HepG2 (cell line): Measurements from ENCODE around the gene PLXNA4.

ENCODE experiments used
- CTCF ChIP-seq: sonication (generic); formaldehyde crosslinking; IDR thresholded peaks from 2 replicates; pipeline ENCODE4 v1.5.0; 2020; ENCODE audit warnings: mild to moderate bottlenecking, missing genetic modification reagents, moderate library complexity
- ELF1 ChIP-seq: sonication (generic); formaldehyde crosslinking; IDR thresholded peaks from 2 replicates; pipeline ENCODE4 v1.4.0; 2020; ENCODE audit warnings: missing genetic modification reagents
- FOXK2 ChIP-seq: fragments of 450-650 bp; IDR thresholded peaks from 2 replicates; pipeline ENCODE4 v1.6.1; 2016
- MTF1 ChIP-seq: sonication (generic); formaldehyde crosslinking; IDR thresholded peaks from 2 replicates; pipeline ENCODE4 v1.5.0; 2020; ENCODE audit warnings: missing genetic modification reagents
- TF ChIP-seq, protein P1 (sequence below): sonication (generic); formaldehyde crosslinking; IDR thresholded peaks from 2 replicates; pipeline ENCODE4 v1.4.0; 2020; ENCODE audit warnings: mild to moderate bottlenecking, missing genetic modification reagents

DNA sequence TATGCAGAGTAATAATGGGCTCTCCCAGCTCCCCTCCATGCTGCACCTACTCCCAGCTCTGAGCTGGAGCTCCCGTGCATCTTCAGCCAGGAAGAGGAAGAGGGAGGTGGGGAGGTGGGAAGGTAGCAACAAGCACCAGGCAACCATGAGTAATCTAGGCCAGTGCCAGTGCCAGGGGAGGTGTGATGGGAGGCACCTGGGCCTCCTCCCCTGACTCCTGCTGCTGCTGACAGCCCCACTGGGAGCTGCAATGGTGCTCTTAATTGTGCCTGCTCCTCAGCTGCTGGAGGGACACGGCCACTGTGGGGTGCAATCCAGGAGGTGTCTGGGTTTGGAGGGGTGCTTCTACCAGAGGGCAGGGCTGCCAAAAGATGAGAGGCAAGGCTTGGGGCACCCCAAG is 243.0 kb downstream of the PLXNA4 start:
- no peak for TF ChIP-seq FOXK2
- TF ChIP-seq CTCF (CRISPR knock-in tag): no peak
- no peak for TF ChIP-seq ELF1 (CRISPR knock-in tag)
- TF ChIP-seq, protein P1, sequence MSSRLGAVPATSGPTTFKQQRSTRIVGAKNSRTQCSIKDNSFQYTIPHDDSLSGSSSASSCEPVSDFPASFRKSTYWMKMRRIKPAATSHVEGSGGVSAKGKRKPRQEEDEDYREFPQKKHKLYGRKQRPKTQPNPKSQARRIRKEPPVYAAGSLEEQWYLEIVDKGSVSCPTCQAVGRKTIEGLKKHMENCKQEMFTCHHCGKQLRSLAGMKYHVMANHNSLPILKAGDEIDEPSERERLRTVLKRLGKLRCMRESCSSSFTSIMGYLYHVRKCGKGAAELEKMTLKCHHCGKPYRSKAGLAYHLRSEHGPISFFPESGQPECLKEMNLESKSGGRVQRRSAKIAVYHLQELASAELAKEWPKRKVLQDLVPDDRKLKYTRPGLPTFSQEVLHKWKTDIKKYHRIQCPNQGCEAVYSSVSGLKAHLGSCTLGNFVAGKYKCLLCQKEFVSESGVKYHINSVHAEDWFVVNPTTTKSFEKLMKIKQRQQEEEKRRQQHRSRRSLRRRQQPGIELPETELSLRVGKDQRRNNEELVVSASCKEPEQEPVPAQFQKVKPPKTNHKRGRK (CRISPR knock-in tag): no peak
- no peak for TF ChIP-seq MTF1 (CRISPR knock-in tag)
